ENCODE data around the gene ROR1. TPM values are rescaled to one million over a fixed set of nuclear protein-coding genes. Genes with fewer than 3 reads are reported as not detected.

ROR1 gene
- total RNA-seq, 1 donor from 2014 or later, result not detected

DNA sequence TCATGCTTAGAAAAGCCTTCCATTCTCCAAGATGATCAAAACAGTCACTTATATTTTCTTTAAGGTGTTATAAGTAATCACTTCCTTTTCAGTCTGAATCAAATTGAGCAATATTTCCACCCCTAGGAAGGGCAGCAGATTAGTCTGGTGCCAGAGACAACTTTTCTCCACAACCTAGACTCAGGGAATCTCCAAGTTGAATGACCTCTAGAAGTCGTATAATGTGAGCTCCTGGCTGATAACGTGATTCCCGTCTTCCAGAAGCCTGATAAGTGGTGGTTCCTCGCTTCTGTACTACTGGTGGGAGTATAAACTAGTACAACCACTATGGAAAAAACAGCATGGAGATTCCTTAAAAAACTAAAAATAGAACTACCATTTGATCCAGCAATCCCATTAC is 251.2 kb downstream of the ROR1 start:
- Mint-ChIP-seq H3K27me3 (no peaks in the 10 kb centered on the region), H3K4me3 (no peak overlapping the region), H3K27ac (no peak overlapping the region), H3K4me1 (peaks cover under 1% of the 10 kb centered on the region), H3K36me3 (ENCODE audit: low read depth) (no peaks in the 10 kb centered on the region), H3K9me3 (no peaks in the 10 kb centered on the region)
- no peak for DNase-seq
- intact Hi-C loops (cut with micrococcal nuclease), result no loop called here

DNA sequence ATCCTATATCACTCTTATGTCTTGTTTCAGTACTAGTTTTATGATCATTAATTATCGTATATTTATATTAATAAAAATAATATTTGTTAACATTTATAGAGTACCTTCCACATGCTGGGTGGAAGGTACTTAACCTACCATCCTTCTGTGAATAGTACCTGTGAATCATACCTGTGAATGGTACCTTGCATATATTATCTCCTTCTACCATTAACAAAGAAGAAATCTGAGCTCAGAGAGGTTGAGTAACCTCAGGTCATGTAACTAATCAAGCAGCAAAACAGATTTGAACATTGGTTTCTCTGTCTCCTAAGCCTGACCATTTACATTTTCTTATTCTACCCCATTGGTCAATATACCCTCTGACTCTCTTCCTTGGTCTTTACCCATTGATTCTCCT is 255.2 kb downstream of the ROR1 start:
- H3K9me3 Mint-ChIP-seq, result no peaks in the 10 kb centered on the region
- intact Hi-C loops (cut with micrococcal nuclease), result no loop called here
- H3K27ac Mint-ChIP-seq, result no peak overlapping the region
- DNase-seq, result no peak
- no peak overlapping the region for H3K4me3 Mint-ChIP-seq
- no peaks in the 10 kb centered on the region for H3K36me3 Mint-ChIP-seq (ENCODE audit: low read depth)
- no peaks in the 10 kb centered on the region for H3K4me1 Mint-ChIP-seq
- no peaks in the 10 kb centered on the region for H3K27me3 Mint-ChIP-seq

DNA sequence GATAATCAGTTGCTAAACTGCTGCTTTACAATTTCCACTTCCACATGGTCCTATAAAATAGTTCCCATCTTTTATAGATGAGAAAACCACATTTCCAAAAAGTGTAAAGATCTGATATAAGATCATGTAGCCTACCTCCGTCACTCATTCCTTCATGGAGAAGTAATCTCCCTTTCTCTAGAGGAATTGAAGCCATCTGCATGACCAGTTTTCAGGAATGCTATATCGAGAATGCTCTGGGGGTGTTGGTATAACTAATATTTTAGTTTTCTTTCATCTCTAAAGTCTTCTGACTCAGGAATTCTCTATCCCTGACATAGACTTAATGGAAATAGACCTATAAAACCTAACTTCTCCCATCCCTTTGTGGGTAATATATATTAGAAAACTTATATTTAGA is 256.6 kb downstream of the ROR1 start:
- H3K4me1 Mint-ChIP-seq, result no peaks in the 10 kb centered on the region
- DNase-seq, result no peak
- no peaks in the 10 kb centered on the region for H3K9me3 Mint-ChIP-seq
- no peaks in the 10 kb centered on the region for H3K27me3 Mint-ChIP-seq
- H3K27ac Mint-ChIP-seq, result no peak overlapping the region
- no peak overlapping the region for H3K4me3 Mint-ChIP-seq
- no peaks in the 10 kb centered on the region for H3K36me3 Mint-ChIP-seq (ENCODE audit: low read depth)
- intact Hi-C loops (cut with micrococcal nuclease), result no loop called here

DNA sequence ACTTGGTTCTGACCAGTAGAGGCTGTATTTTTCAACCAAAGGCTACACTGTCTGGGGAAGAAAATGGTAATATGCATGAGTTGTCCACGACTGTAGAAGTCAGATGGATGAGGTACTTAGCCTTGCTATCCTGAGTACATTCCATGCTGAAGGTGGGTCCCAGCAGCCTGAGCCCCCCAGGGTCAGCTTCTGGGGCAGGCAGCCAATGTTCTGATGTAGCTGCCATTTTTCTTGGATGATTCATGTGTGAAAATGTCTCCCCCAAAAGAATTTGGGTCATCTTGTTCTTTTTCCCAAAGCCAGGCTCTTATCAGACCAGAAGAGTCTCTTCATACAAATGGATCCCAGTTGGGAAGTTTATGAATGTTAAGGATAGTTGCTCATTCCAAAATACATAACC is 257.4 kb downstream of the ROR1 start:
- H3K36me3 Mint-ChIP-seq (ENCODE audit: low read depth), result no peaks in the 10 kb centered on the region
- H3K27ac Mint-ChIP-seq, result no peak overlapping the region
- intact Hi-C loops (cut with micrococcal nuclease), result no loop called here
- DNase-seq, result no peak
- H3K4me3 Mint-ChIP-seq, result no peak overlapping the region
- no peaks in the 10 kb centered on the region for H3K27me3 Mint-ChIP-seq
- no peaks in the 10 kb centered on the region for H3K4me1 Mint-ChIP-seq
- H3K9me3 Mint-ChIP-seq, result no peaks in the 10 kb centered on the region

DNA sequence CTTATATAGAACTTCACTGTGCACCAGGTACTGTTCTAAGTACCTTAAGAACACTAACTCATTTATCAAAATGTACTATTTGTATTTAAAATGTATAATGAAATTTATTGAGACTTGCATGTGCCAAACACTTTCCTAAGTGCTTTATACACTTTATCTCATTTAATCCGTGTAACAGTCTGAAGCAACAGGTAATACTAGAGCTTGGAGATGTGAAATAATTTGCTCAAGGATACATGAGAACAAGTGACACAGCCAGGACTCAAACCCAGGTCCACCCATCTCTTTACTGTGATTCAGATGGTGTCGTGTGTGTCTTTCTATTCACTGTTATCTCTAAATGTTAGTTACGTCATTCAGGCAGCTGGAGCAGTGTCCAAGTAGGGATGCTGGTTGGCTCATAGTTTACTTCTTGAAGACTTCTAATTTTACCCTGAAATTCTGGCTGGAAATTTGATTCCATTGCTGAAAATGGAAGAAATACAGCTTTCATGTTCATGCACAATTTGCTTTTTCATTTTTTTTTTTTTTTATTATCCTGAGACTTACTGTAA is 259.9 kb downstream of the ROR1 start:
- H3K9me3 Mint-ChIP-seq, result no peaks in the 10 kb centered on the region
- no peak overlapping the region for H3K27ac Mint-ChIP-seq
- no peaks in the 10 kb centered on the region for H3K36me3 Mint-ChIP-seq (ENCODE audit: low read depth)
- no peak for DNase-seq
- no peaks in the 10 kb centered on the region for H3K4me1 Mint-ChIP-seq
- intact Hi-C loops (cut with micrococcal nuclease), result no loop called here
- no peaks in the 10 kb centered on the region for H3K27me3 Mint-ChIP-seq
- H3K4me3 Mint-ChIP-seq, result no peak overlapping the region

DNA sequence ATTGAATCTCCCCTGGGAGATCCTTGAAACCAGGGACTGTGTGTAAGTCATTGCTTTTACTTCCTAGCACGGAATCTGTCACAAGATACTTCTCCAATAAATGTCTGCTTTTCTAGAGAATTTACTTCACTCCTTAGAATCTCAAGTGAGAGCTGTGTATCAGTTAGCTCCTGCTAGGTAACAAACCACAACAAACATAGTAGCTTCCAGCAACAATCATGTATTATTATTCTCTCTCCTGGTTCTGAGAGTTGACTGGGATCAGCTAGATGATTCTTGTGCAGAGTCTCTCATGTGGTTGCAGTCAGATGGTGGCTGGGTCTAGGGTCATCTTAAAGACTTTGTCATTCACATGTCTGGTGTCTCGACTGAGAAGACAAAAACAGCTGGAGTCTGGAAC is 262.7 kb downstream of the ROR1 start:
- Mint-ChIP-seq H3K9me3 (no peaks in the 10 kb centered on the region), H3K4me3 (no peak overlapping the region), H3K36me3 (ENCODE audit: low read depth) (no peaks in the 10 kb centered on the region), H3K4me1 (no peaks in the 10 kb centered on the region), H3K27me3 (peaks cover 4% of the 10 kb centered on the region), H3K27ac (no peak overlapping the region)
- DNase-seq, result no peak
- intact Hi-C loops (cut with micrococcal nuclease), result no loop called here

DNA sequence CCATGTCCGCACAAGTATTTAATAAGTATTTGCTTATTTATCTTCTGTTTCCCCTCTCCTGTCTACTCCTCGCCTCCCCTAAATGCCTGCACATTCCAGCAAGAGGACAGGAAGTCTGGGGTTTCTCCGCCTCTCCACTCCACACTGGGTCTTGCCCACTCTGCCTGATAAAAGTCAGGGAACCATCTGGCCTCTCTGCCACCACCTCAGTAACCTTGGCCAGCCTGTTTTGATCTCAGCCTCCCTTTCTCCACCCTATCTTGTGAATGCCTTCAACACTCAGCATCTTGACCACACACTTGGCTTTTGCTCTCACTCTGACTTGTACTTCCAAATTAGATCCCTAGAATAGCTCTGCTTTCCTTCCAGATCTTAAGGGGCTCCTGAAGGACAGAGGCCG is 264.3 kb downstream of the ROR1 start:
- DNase-seq, result no peak
- Mint-ChIP-seq H3K27me3 (peaks cover 4% of the 10 kb centered on the region), H3K4me1 (no peaks in the 10 kb centered on the region), H3K4me3 (no peak overlapping the region), H3K9me3 (no peaks in the 10 kb centered on the region), H3K36me3 (ENCODE audit: low read depth) (no peaks in the 10 kb centered on the region), H3K27ac (no peak overlapping the region)
- intact Hi-C loops (cut with micrococcal nuclease), result no loop called here

DNA sequence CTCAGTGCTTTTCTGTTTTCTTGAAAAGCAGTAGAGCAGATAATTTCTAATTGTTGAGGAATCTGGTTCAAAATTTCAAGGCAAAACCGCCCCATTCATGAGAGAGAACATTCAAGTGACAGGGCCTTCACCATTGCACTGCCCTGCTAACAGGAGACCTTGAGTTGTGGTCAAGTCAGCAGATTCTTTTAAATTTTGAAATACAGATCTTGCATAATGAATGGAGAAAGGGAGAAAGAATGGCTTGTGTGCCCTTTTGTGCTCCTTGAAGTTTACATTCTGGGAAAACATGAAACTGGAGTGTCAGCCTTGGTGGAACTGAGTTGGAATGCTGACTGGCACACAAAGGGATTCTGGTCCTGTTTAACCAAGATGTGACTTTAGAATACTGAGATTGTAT is 265.1 kb downstream of the ROR1 start:
- intact Hi-C loops (cut with micrococcal nuclease), result no loop called here
- H3K4me3 Mint-ChIP-seq, result no peak overlapping the region
- no peak for DNase-seq
- H3K9me3 Mint-ChIP-seq, result no peaks in the 10 kb centered on the region
- H3K27me3 Mint-ChIP-seq, result peaks cover 4% of the 10 kb centered on the region
- no peaks in the 10 kb centered on the region for H3K36me3 Mint-ChIP-seq (ENCODE audit: low read depth)
- no peaks in the 10 kb centered on the region for H3K4me1 Mint-ChIP-seq
- H3K27ac Mint-ChIP-seq, result no peak overlapping the region

DNA sequence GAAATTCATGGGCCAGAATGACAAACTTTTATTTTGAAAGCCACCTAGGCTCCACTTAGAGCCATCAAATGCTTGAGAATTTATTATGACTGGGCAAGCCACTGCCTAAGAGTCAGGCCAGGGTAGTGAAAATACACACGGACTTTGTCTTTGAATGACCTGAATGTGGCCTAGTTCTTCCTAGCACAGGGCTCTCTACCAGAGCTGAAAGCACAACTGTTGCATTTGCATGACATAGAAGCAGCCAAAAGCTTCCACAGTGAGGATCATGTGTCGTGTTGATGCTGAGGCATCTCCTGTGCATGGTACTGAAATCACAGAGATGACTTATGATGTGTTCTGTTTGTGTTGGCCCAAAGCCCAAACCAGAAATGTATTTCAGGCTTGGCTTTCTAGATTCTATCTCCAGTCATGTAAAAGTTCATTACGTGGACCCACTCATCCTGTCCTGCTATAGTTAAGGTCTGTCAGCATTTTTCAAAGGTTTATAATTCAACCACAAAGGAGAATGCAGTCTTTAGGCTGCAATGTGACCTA is 265.6 kb downstream of the ROR1 start:
- Mint-ChIP-seq H3K36me3 (ENCODE audit: low read depth) (no peaks in the 10 kb centered on the region), H3K4me3 (no peak overlapping the region), H3K27me3 (peaks cover 4% of the 10 kb centered on the region), H3K4me1 (no peaks in the 10 kb centered on the region), H3K27ac (no peak overlapping the region), H3K9me3 (no peaks in the 10 kb centered on the region)
- no peak for DNase-seq
- intact Hi-C loops (cut with micrococcal nuclease), result no loop called here

DNA sequence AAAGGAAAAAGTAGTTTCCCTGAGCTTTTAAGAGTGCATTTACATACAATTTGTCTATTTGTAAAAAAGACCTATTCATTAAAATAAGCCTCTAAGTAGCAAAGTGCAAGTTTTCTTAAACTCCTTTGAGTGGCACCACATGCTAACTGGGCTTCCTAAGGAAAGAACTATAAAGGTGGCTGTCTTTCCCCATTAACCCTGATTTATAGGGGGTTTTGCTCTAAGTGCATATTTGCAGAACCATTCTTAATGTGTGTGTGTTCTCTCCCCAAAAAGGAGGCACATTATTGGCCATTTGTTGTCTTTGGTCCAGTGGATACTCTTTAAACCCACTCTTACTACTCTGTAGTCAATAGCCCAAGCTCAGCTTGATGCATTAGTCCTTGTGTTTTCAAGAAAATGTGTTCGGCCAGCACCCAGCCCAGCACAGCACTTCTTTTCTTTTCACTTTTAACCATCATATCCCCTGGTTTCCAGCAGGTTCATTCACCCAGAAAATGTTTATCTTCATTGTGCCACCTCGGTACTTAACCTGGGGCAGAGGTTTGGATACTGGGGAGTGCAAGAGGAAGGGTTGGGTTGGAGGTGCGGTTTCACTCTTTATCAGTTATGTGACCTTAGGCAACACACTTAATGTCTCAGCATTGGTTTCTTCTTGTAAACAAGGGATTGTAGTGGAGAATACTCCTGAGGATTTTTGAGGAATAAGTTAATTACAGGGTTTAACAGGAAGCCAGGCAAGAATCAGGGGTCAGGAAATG is 267.7 kb downstream of the ROR1 start:
- peaks cover 4% of the 10 kb centered on the region for H3K27me3 Mint-ChIP-seq
- no peaks in the 10 kb centered on the region for H3K4me1 Mint-ChIP-seq
- no peak overlapping the region for H3K27ac Mint-ChIP-seq
- H3K36me3 Mint-ChIP-seq (ENCODE audit: low read depth), result no peaks in the 10 kb centered on the region
- no peaks in the 10 kb centered on the region for H3K9me3 Mint-ChIP-seq
- DNase-seq, result no peak
- intact Hi-C loops (cut with micrococcal nuclease), result no loop called here
- no peak overlapping the region for H3K4me3 Mint-ChIP-seq

DNA sequence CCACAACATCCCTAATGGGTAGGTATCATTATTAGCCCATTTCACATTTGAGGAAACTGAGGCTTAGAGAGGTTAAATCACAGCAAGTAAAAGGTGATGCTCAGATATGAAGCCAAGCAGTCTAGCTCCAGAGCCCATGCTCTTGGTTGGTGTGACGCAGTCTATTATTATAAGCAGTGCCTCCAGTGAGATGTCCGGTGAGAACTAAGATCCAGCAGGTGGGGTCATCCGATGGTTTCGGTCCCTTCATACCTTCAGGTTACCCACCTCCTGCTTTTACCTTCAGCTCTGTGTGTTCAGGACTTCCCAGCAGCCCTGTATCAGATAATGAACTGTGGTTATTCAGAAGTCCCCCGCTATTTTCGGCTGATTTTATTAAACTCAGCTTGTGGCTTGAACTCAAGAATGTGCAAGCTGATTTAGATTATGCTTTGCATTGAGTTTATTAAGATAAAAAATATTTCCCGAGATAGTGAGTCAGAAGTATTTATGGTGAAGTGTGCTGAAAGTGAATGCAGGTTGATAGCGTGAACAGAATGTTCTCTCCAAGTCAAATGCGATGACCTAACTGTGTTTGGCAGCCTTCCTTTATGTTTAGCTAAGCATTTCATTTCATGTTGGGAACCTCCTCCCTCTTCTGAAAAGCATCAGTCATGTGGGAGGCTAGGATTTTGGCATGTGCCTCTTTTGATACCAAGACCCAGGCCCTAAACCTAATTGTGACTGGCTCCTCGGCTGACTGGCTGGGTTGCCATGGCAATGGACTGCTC is 268.7 kb downstream of the ROR1 start:
- intact Hi-C loops (cut with micrococcal nuclease), result no loop called here
- peaks cover 4% of the 10 kb centered on the region for H3K27me3 Mint-ChIP-seq
- H3K27ac Mint-ChIP-seq, result no peak overlapping the region
- H3K4me1 Mint-ChIP-seq, result no peaks in the 10 kb centered on the region
- DNase-seq, result no peak
- H3K4me3 Mint-ChIP-seq, result no peak overlapping the region
- H3K9me3 Mint-ChIP-seq, result no peaks in the 10 kb centered on the region
- H3K36me3 Mint-ChIP-seq (ENCODE audit: low read depth), result no peaks in the 10 kb centered on the region

DNA sequence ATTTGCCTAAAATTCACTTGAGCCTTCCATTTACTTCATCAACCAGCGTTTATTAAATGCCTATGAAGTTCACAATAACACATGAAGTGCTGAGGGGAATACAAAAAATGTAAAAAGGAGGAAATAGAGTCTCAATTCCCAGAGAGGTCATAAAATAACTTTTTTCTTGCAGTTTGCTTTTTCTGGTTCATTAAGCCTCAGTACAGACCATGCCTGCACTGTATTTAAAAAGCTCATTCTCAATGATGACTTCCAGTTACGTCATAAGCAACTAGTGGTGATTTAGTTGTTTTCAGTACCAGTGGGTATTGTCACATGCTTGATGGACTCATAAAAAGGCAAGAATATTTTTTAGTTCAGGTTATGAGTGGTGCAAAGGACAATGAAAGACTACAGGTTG is 269.5 kb downstream of the ROR1 start:
- Mint-ChIP-seq H3K4me3 (no peak overlapping the region), H3K4me1 (no peaks in the 10 kb centered on the region), H3K36me3 (ENCODE audit: low read depth) (no peaks in the 10 kb centered on the region), H3K27me3 (peaks cover 4% of the 10 kb centered on the region), H3K9me3 (no peaks in the 10 kb centered on the region), H3K27ac (no peak overlapping the region)
- DNase-seq, result no peak
- intact Hi-C loops (cut with micrococcal nuclease), result no loop called here

DNA sequence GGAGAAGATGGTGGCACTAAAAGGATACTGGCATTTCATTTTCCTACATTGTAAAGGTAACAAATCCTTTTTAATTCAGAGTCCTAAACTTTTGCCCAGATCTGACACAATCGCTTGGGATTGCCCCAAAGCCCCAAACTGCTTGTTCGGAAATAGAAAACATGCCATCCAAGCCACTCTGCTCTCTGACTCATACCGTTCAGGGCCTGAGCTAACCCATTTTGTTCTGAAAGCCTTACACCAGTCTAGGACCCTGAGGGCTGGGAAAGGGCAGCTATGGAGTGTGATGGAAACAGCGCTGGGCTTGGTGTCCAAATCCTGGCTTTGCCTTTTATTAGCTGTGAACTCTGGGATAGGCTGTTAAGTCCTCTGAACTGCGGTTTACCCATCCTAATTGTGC is 270.2 kb downstream of the ROR1 start:
- Mint-ChIP-seq H3K9me3 (no peaks in the 10 kb centered on the region), H3K27ac (no peak overlapping the region), H3K27me3 (peaks cover 4% of the 10 kb centered on the region), H3K4me1 (no peaks in the 10 kb centered on the region), H3K36me3 (ENCODE audit: low read depth) (no peaks in the 10 kb centered on the region), H3K4me3 (no peak overlapping the region)
- intact Hi-C loops (cut with micrococcal nuclease), result no loop called here
- DNase-seq, result no peak

DNA sequence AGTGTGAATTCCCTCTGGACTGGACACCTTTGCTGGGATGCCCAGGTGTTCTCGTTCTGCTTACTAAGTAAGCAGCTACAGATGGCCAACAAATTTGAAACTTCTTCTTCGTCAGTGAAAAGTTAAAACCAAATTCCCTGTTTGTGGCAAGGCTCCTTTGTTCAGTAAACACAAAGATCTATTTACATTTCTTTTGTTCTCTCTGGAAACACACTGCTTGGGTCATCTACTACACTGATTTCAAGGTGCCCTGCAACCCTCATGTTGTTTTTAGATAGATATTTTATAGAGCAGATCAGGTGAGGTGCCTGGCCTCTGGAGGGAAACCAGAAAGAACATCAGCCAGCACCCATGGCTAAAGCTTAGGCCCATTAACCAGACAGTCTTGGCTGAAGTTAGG is 272.4 kb downstream of the ROR1 start:
- H3K4me3 Mint-ChIP-seq, result no peak overlapping the region
- no peaks in the 10 kb centered on the region for H3K9me3 Mint-ChIP-seq
- no peak overlapping the region for H3K27ac Mint-ChIP-seq
- H3K4me1 Mint-ChIP-seq, result no peaks in the 10 kb centered on the region
- no peaks in the 10 kb centered on the region for H3K27me3 Mint-ChIP-seq
- DNase-seq, result no peak
- no peaks in the 10 kb centered on the region for H3K36me3 Mint-ChIP-seq (ENCODE audit: low read depth)
- intact Hi-C loops (cut with micrococcal nuclease), result no loop called here
